Measurements from ENCODE around the gene SLC12A1. TPM values are rescaled to one million over a fixed set of nuclear protein-coding genes. Genes with fewer than 3 reads are reported as not detected.

The SLC12A1 gene
- total RNA-seq, 1 experiment from 2014 or later, result not detected

- DNase-seq (ENCODE audit: low read depth in 1 of 2, low spot score in 2 of 2), result no peak
- H3K36me3 ChIP-seq, result no peaks in the 10 kb centered on the region
These were observed 47.1 kb downstream of the SLC12A1 start for GRCh38 chr15:48253172-48253571.

GRCh38 chr15:48265135-48265534 lies 59.0 kb downstream of the SLC12A1 start:
- Histone ChIP-seq H3K4me1 (replicated peaks) (no peaks in the 10 kb centered on the region), H3K27ac (no peak overlapping the region), H3K36me3 (no peaks in the 10 kb centered on the region), H3K9me3 (replicated peaks) (no peaks in the 10 kb centered on the region), H3K4me3 (no peak overlapping the region), H3K27me3 (replicated peaks) (peaks cover 6% of the 10 kb centered on the region; the same call in 1 of the 2 replicates)
- DNase-seq (ENCODE audit: low read depth in 1 of 2, low spot score in 2 of 2), result no peak

More at GRCh38 chr15:48253172-48253571, 47.1 kb downstream of the SLC12A1 start:
- Histone ChIP-seq H3K9me3 (replicated peaks) (no peaks in the 10 kb centered on the region), H3K27me3 (replicated peaks) (no peaks in the 10 kb centered on the region), H3K27ac (no peak overlapping the region), H3K4me1 (replicated peaks) (no peaks in the 10 kb centered on the region), H3K4me3 (no peak overlapping the region)

- Histone ChIP-seq H3K36me3 (no peaks in the 10 kb centered on the region), H3K27ac (no peak overlapping the region), H3K4me3 (no peak overlapping the region), H3K27me3 (replicated peaks) (peaks cover 6% of the 10 kb centered on the region; the same call in 1 of the 2 replicates), H3K4me1 (replicated peaks) (no peaks in the 10 kb centered on the region), H3K9me3 (replicated peaks) (no peaks in the 10 kb centered on the region)
- no peak for DNase-seq (ENCODE audit: low read depth in 1 of 2, low spot score in 2 of 2)
These were observed 60.1 kb downstream of the SLC12A1 start for GRCh38 chr15:48266024-48266689.

GRCh38 chr15:48267766-48268165 lies 61.7 kb downstream of the SLC12A1 start:
- Histone ChIP-seq H3K4me1 (replicated peaks) (no peaks in the 10 kb centered on the region), H3K9me3 (replicated peaks) (no peaks in the 10 kb centered on the region), H3K27ac (no peak overlapping the region), H3K4me3 (no peak overlapping the region), H3K36me3 (no peaks in the 10 kb centered on the region), H3K27me3 (replicated peaks) (peaks cover 6% of the 10 kb centered on the region; the same call in 1 of the 2 replicates)
- DNase-seq (ENCODE audit: low read depth in 1 of 2, low spot score in 2 of 2), result no peak

GRCh38 chr15:48273049-48273448 lies 66.9 kb downstream of the SLC12A1 start:
- Histone ChIP-seq H3K9me3 (replicated peaks) (no peaks in the 10 kb centered on the region), H3K4me3 (no peak overlapping the region), H3K27me3 (replicated peaks) (peaks cover 6% of the 10 kb centered on the region; the same call in 1 of the 2 replicates), H3K4me1 (replicated peaks) (no peaks in the 10 kb centered on the region), H3K27ac (no peak overlapping the region), H3K36me3 (no peaks in the 10 kb centered on the region)
- DNase-seq (ENCODE audit: low read depth in 1 of 2, low spot score in 2 of 2), result no peak

GRCh38 chr15:48278666-48279065 lies 72.6 kb downstream of the SLC12A1 start:
- Histone ChIP-seq H3K27me3 (replicated peaks) (no peaks in the 10 kb centered on the region), H3K9me3 (replicated peaks) (no peaks in the 10 kb centered on the region)
- no peak for DNase-seq (ENCODE audit: low read depth in 1 of 2, low spot score in 2 of 2)

GRCh38 chr15:48279608-48280007 lies 73.5 kb downstream of the SLC12A1 start:
- Histone ChIP-seq H3K4me1 (replicated peaks) (no peaks in the 10 kb centered on the region), H3K4me3 (no peak overlapping the region), H3K36me3 (no peaks in the 10 kb centered on the region), H3K27ac (no peak overlapping the region), H3K27me3 (replicated peaks) (no peaks in the 10 kb centered on the region), H3K9me3 (replicated peaks) (no peaks in the 10 kb centered on the region)
- no peak for DNase-seq (ENCODE audit: low read depth in 1 of 2, low spot score in 2 of 2)

More at GRCh38 chr15:48278666-48279065, 72.6 kb downstream of the SLC12A1 start:
- Histone ChIP-seq H3K4me1 (replicated peaks) (no peaks in the 10 kb centered on the region), H3K4me3 (no peak overlapping the region), H3K27ac (no peak overlapping the region), H3K36me3 (no peaks in the 10 kb centered on the region)

GRCh38 chr15:48281674-48282073 lies 75.6 kb downstream of the SLC12A1 start:
- H3K4me3 ChIP-seq, result no peak overlapping the region
- H3K27ac ChIP-seq, result no peak overlapping the region
- no peak for DNase-seq (ENCODE audit: low read depth in 1 of 2, low spot score in 2 of 2)
- H3K27me3 ChIP-seq (replicated peaks), result no peaks in the 10 kb centered on the region
- no peaks in the 10 kb centered on the region for H3K9me3 ChIP-seq (replicated peaks)
- no peaks in the 10 kb centered on the region for H3K36me3 ChIP-seq
- H3K4me1 ChIP-seq (replicated peaks), result peaks cover 7% of the 10 kb centered on the region

GRCh38 chr15:48282216-48282615 lies 76.1 kb downstream of the SLC12A1 start:
- Histone ChIP-seq H3K27me3 (replicated peaks) (no peaks in the 10 kb centered on the region), H3K4me1 (replicated peaks) (peaks cover 7% of the 10 kb centered on the region), H3K27ac (no peak overlapping the region), H3K36me3 (no peaks in the 10 kb centered on the region), H3K4me3 (no peak overlapping the region), H3K9me3 (replicated peaks) (no peaks in the 10 kb centered on the region)
- no peak for DNase-seq (ENCODE audit: low read depth in 1 of 2, low spot score in 2 of 2)

- H3K9me3 ChIP-seq (replicated peaks), result no peaks in the 10 kb centered on the region
- no peaks in the 10 kb centered on the region for H3K36me3 ChIP-seq
- H3K4me1 ChIP-seq (replicated peaks), result peaks cover 7% of the 10 kb centered on the region
- no peak for DNase-seq (ENCODE audit: low read depth in 1 of 2, low spot score in 2 of 2)
- no peaks in the 10 kb centered on the region for H3K27me3 ChIP-seq (replicated peaks)
- H3K27ac ChIP-seq, result no peak overlapping the region
- H3K4me3 ChIP-seq, result no peak overlapping the region
These were observed 77.5 kb downstream of the SLC12A1 start for GRCh38 chr15:48283396-48284145.

- H3K9me3 ChIP-seq (replicated peaks), result no peaks in the 10 kb centered on the region
- no peak overlapping the region for H3K27ac ChIP-seq
- DNase-seq (ENCODE audit: low read depth in 1 of 2, low spot score in 2 of 2), result peak; percentile 65 to 74
- peaks cover 7% of the 10 kb centered on the region for H3K4me1 ChIP-seq (replicated peaks)
- no peaks in the 10 kb centered on the region for H3K36me3 ChIP-seq
- no peaks in the 10 kb centered on the region for H3K27me3 ChIP-seq (replicated peaks)
- H3K4me3 ChIP-seq, result no peak overlapping the region
These were observed 79.5 kb downstream of the SLC12A1 start for GRCh38 chr15:48285329-48286214.

- H3K4me3 ChIP-seq, result no peak overlapping the region
- H3K36me3 ChIP-seq, result no peaks in the 10 kb centered on the region
- H3K27ac ChIP-seq, result no peak overlapping the region
- H3K27me3 ChIP-seq (replicated peaks), result no peaks in the 10 kb centered on the region
- no peak for DNase-seq (ENCODE audit: low read depth in 1 of 2, low spot score in 2 of 2)
- no peaks in the 10 kb centered on the region for H3K9me3 ChIP-seq (replicated peaks)
- H3K4me1 ChIP-seq (replicated peaks), result peaks cover 7% of the 10 kb centered on the region
These were observed 83.5 kb downstream of the SLC12A1 start for GRCh38 chr15:48289628-48290027.

- H3K4me3 ChIP-seq, result no peak overlapping the region
- no peaks in the 10 kb centered on the region for H3K27me3 ChIP-seq (replicated peaks)
- no peak for DNase-seq (ENCODE audit: low read depth in 1 of 2, low spot score in 2 of 2)
- no peak overlapping the region for H3K27ac ChIP-seq
- H3K36me3 ChIP-seq, result no peaks in the 10 kb centered on the region
- no peaks in the 10 kb centered on the region for H3K9me3 ChIP-seq (replicated peaks)
- H3K4me1 ChIP-seq (replicated peaks), result no peaks in the 10 kb centered on the region
These were observed 86.4 kb downstream of the SLC12A1 start for GRCh38 chr15:48292458-48292857.
